Measurements from ENCODE around the gene DCLK1. TPM values are rescaled to one million over a fixed set of nuclear protein-coding genes. Genes with fewer than 3 reads are reported as not detected.

Gene DCLK1
- total and polyA plus RNA-seq, 4 donors: 0.04 to 0.56 (median 0.20) TPM

DNA sequence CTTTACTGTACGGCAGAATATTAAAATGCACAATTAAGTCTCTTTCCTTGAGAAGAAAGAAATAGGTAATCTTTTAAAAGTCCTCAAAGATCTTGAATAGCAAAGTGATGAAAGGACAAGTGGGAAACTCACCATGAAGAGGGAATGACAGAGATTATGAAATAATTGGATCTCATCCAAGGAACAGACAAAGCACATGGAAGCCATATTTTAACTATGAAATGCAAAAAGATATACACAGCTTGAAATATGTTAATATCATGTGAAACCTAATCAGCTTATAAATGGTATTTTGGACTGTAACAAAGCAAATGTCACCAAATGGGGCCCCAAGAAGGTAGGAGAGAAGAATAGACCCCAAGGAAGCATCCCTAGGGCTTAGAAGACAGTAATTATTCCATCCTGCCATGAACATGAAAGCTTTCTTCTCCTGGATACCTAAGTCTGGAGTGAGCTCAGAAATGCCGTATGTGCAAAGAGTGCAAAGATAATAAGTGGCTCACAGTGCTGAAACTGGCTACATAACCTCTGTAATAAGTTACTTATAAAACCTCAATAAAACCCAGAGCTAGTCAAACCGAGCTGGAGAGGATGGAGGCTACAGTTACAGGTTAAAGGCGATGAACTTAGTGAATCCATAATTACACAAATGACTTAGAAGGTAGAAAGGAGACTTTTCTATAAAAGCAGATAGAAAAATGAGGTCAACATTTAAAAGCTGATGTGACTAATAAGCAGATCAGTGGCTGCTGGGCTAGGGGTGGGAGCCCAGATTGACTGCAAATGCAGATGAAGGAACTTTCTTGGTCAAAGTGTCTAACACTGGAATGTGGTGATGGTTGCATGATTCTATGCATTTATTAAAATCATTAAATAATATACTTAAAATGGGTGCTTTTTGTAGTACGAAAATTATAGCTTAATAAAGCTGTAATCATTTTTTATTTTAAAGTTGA is 34.4 kb downstream of the DCLK1 start:
- WGBS: 59% methylated on average over 5 of the region's 5 CpGs
- Histone ChIP-seq H3K27me3 (ENCODE audit: control insufficient read depth in 4 of 4, insufficient read depth in 4 of 4, low read length in 3 of 4) (peaks cover 0 to 4% (median 0%) of the 10 kb centered on the region in 4 donors), H3K9ac (ENCODE audit: low read depth in 1 of 2, low read length in 2 of 2) (no peak overlapping the region), H3K36me3 (ENCODE audit: control insufficient read depth in 4 of 4, insufficient read depth in 3 of 4, low read depth in 1 of 4, low read length in 3 of 4) (no peaks in the 10 kb centered on the region), H3K4me3 (ENCODE audit: low read depth in 1 of 3, low read length in 3 of 3) (no peak overlapping the region), H3K4me1 (ENCODE audit: control insufficient read depth in 4 of 4, insufficient read depth in 4 of 4, low read length in 3 of 4) (no peaks in the 10 kb centered on the region), H3K9me3 (ENCODE audit: control insufficient read depth in 4 of 4, low read length in 3 of 4) (no peaks in the 10 kb centered on the region), H3K27ac (ENCODE audit: low read depth in 1 of 2, low read length in 2 of 2) (no peak overlapping the region)
- TF ChIP-seq, protein P1, sequence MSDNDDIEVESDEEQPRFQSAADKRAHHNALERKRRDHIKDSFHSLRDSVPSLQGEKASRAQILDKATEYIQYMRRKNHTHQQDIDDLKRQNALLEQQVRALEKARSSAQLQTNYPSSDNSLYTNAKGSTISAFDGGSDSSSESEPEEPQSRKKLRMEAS (IDR thresholded peaks at IDR 0.05): no peak
- no peak for TF ChIP-seq RAD21 (IDR thresholded peaks at IDR 0.05)
- TF ChIP-seq FOXA1 (IDR thresholded peaks at IDR 0.05): no peak
- no peak for TF ChIP-seq SP1 (IDR thresholded peaks at IDR 0.05)
- TF ChIP-seq NR2F2 (IDR thresholded peaks at IDR 0.05): no peak
- no peak for TF ChIP-seq GABPA (IDR thresholded peaks at IDR 0.05 in 1 of 2, conservative IDR thresholded peaks at IDR 0.05 in 1 of 2)
- no peak for TF ChIP-seq EGR1 (IDR thresholded peaks at IDR 0.05; ENCODE audit: low read depth in 2 of 2)
- TF ChIP-seq, protein P2, sequence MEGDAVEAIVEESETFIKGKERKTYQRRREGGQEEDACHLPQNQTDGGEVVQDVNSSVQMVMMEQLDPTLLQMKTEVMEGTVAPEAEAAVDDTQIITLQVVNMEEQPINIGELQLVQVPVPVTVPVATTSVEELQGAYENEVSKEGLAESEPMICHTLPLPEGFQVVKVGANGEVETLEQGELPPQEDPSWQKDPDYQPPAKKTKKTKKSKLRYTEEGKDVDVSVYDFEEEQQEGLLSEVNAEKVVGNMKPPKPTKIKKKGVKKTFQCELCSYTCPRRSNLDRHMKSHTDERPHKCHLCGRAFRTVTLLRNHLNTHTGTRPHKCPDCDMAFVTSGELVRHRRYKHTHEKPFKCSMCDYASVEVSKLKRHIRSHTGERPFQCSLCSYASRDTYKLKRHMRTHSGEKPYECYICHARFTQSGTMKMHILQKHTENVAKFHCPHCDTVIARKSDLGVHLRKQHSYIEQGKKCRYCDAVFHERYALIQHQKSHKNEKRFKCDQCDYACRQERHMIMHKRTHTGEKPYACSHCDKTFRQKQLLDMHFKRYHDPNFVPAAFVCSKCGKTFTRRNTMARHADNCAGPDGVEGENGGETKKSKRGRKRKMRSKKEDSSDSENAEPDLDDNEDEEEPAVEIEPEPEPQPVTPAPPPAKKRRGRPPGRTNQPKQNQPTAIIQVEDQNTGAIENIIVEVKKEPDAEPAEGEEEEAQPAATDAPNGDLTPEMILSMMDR (IDR thresholded peaks at IDR 0.05; ENCODE audit: low read depth, low read length, missing input control): no peak
- TF ChIP-seq, protein P3, sequence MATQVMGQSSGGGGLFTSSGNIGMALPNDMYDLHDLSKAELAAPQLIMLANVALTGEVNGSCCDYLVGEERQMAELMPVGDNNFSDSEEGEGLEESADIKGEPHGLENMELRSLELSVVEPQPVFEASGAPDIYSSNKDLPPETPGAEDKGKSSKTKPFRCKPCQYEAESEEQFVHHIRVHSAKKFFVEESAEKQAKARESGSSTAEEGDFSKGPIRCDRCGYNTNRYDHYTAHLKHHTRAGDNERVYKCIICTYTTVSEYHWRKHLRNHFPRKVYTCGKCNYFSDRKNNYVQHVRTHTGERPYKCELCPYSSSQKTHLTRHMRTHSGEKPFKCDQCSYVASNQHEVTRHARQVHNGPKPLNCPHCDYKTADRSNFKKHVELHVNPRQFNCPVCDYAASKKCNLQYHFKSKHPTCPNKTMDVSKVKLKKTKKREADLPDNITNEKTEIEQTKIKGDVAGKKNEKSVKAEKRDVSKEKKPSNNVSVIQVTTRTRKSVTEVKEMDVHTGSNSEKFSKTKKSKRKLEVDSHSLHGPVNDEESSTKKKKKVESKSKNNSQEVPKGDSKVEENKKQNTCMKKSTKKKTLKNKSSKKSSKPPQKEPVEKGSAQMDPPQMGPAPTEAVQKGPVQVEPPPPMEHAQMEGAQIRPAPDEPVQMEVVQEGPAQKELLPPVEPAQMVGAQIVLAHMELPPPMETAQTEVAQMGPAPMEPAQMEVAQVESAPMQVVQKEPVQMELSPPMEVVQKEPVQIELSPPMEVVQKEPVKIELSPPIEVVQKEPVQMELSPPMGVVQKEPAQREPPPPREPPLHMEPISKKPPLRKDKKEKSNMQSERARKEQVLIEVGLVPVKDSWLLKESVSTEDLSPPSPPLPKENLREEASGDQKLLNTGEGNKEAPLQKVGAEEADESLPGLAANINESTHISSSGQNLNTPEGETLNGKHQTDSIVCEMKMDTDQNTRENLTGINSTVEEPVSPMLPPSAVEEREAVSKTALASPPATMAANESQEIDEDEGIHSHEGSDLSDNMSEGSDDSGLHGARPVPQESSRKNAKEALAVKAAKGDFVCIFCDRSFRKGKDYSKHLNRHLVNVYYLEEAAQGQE (IDR thresholded peaks at IDR 0.05): no peak
- TF ChIP-seq HNF4G (IDR thresholded peaks at IDR 0.05): no peak
- TF ChIP-seq, protein P4, sequence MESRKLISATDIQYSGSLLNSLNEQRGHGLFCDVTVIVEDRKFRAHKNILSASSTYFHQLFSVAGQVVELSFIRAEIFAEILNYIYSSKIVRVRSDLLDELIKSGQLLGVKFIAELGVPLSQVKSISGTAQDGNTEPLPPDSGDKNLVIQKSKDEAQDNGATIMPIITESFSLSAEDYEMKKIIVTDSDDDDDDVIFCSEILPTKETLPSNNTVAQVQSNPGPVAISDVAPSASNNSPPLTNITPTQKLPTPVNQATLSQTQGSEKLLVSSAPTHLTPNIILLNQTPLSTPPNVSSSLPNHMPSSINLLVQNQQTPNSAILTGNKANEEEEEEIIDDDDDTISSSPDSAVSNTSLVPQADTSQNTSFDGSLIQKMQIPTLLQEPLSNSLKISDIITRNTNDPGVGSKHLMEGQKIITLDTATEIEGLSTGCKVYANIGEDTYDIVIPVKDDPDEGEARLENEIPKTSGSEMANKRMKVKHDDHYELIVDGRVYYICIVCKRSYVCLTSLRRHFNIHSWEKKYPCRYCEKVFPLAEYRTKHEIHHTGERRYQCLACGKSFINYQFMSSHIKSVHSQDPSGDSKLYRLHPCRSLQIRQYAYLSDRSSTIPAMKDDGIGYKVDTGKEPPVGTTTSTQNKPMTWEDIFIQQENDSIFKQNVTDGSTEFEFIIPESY (IDR thresholded peaks at IDR 0.05): no peak
- TF ChIP-seq, protein P5, sequence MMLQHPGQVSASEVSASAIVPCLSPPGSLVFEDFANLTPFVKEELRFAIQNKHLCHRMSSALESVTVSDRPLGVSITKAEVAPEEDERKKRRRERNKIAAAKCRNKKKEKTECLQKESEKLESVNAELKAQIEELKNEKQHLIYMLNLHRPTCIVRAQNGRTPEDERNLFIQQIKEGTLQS (IDR thresholded peaks at IDR 0.05): no peak
- TF ChIP-seq JUND (IDR thresholded peaks at IDR 0.05): no peak
- TF ChIP-seq TAF1 (conservative IDR thresholded peaks at IDR 0.05): no peak
- TF ChIP-seq FOXA2 (IDR thresholded peaks at IDR 0.05): no peak
- no peak for DNase-seq (ENCODE audit: low spot score)
